GM19023 (cell line): ENCODE results near the gene AFF1.
"Not testable (repeated sequence)": the region's sequence is repeated elsewhere in the genome, so short reads cannot be mapped to it uniquely, and the experiment has no call there.

Experiments used
- ATAC-seq: cut with Tn5 transposase; IDR thresholded peaks from one replicate; pipeline ENCODE4 v1.9.1; 2021; ENCODE audit warnings: mild to moderate bottlenecking, moderate library complexity; ENCODE audit not compliant: unreplicated experiment

The AFF1 gene

GRCh38 chr4:87034527-87034926, 99.7 kb downstream of the AFF1 start:
- no peak for ATAC-seq

GRCh38 chr4:87035881-87036509, 101.2 kb downstream of the AFF1 start:
- no peak for ATAC-seq

GRCh38 chr4:87036713-87037112, 101.9 kb downstream of the AFF1 start:
- no peak for ATAC-seq

- not testable (repeated sequence) for ATAC-seq
These were observed 102.4 kb downstream of the AFF1 start for GRCh38 chr4:87037171-87037570.

- ATAC-seq = no peak
These were observed 103.0 kb downstream of the AFF1 start for GRCh38 chr4:87037671-87038334.

GRCh38 chr4:87038837-87039615, 104.2 kb downstream of the AFF1 start:
- ATAC-seq = peak; percentile 48

- no peak for ATAC-seq
These were observed 106.3 kb downstream of the AFF1 start for GRCh38 chr4:87041141-87041540.

- no peak for ATAC-seq
These were observed 107.4 kb downstream of the AFF1 start for GRCh38 chr4:87042221-87042620.

- no peak for ATAC-seq
These were observed 108.4 kb downstream of the AFF1 start for GRCh38 chr4:87042986-87043820.

GRCh38 chr4:87044511-87045233, 109.9 kb downstream of the AFF1 start:
- no peak for ATAC-seq

GRCh38 chr4:87045234-87045558, 110.4 kb downstream of the AFF1 start:
- no peak for ATAC-seq

- no peak for ATAC-seq
These were observed 110.8 kb downstream of the AFF1 start for GRCh38 chr4:87045659-87046058.

- ATAC-seq = no peak
These were observed 111.3 kb downstream of the AFF1 start for GRCh38 chr4:87046121-87046551.

- no peak for ATAC-seq
These were observed 112.5 kb downstream of the AFF1 start for GRCh38 chr4:87047281-87047798.

- no peak for ATAC-seq
These were observed 114.7 kb downstream of the AFF1 start for GRCh38 chr4:87049508-87049907.

- no peak for ATAC-seq
These were observed 115.8 kb downstream of the AFF1 start for GRCh38 chr4:87050596-87050995.

GRCh38 chr4:87051121-87051713, 116.4 kb downstream of the AFF1 start:
- no peak for ATAC-seq

- ATAC-seq = no peak
These were observed 117.8 kb downstream of the AFF1 start for GRCh38 chr4:87052615-87053014.

GRCh38 chr4:87053176-87053658, 118.4 kb downstream of the AFF1 start:
- no peak for ATAC-seq
